Liver (tissue), 9 donors: ENCODE results near the gene COMP. TPM values are rescaled to one million over a fixed set of nuclear protein-coding genes. Genes with fewer than 3 reads are reported as not detected.

Experiments used
- DNase-seq: peaks from one replicate; pipeline ENCODE4 v3.0.0-alpha.2; 2017; ENCODE audit warnings: low spot score
- H3K27ac ChIP-seq, 2 donors: one replicate each; pipeline ENCODE4 v1.7.0; 2013; ENCODE audit warnings: inconsistent platforms in 2 of 2, low read length in 2 of 2, control low read depth in 1 of 2, low read depth in 1 of 2, mild to moderate bottlenecking in 1 of 2
- H3K27me3 ChIP-seq, 4 donors: one replicate each; pipeline versions ENCODE4 v1.6.1 to v1.7.0; 2013; ENCODE audit warnings: low read length in 3 of 4, inconsistent platforms in 1 of 4, mild to moderate bottlenecking in 1 of 4, moderate library complexity in 1 of 4; ENCODE audit not compliant: control insufficient read depth in 4 of 4, insufficient read depth in 4 of 4
- H3K36me3 ChIP-seq, 4 donors: one replicate each; pipeline versions ENCODE4 v1.6.1 to v1.7.0; 2013; ENCODE audit warnings: low read length in 3 of 4, mild to moderate bottlenecking in 3 of 4, low read depth in 1 of 4, moderate library complexity in 1 of 4; ENCODE audit not compliant: control insufficient read depth in 4 of 4, insufficient read depth in 3 of 4
- H3K4me1 ChIP-seq, 4 donors: one replicate each; pipeline versions ENCODE4 v1.6.1 to v1.7.0; 2013; ENCODE audit warnings: low read length in 3 of 4, mild to moderate bottlenecking in 3 of 4, moderate library complexity in 1 of 4; ENCODE audit not compliant: control insufficient read depth in 4 of 4, insufficient read depth in 4 of 4
- H3K4me3 ChIP-seq, 3 donors: one replicate each; pipeline versions ENCODE4 v1.6.1 to v1.7.0; 2013; ENCODE audit warnings: low read length in 3 of 3, control low read depth in 1 of 3, low read depth in 1 of 3, mild to moderate bottlenecking in 1 of 3
- H3K9ac ChIP-seq, 2 donors: one replicate each; pipeline ENCODE4 v1.7.0; 2013; ENCODE audit warnings: low read length in 2 of 2, mild to moderate bottlenecking in 2 of 2, moderate library complexity in 2 of 2, control low read depth in 1 of 2, low read depth in 1 of 2
- H3K9me3 ChIP-seq, 4 donors: one replicate each; pipeline versions ENCODE4 v1.6.1 to v1.7.0; 2013; ENCODE audit warnings: low read length in 3 of 4; ENCODE audit not compliant: control insufficient read depth in 4 of 4
- CTCF ChIP-seq: fragments of 150-350 bp; IDR thresholded peaks from 2 replicates; pipeline ENCODE4 v1.5.1; 2017; ENCODE audit warnings: improper control_type of control experiment, low read depth, low read length; ENCODE audit not compliant: missing input control
- EGR1 ChIP-seq, 2 donors: IDR thresholded peaks; 2 replicates each; pipeline ENCODE4 v1.6.1; 2016 to 2018; ENCODE audit warnings: antibody characterized with exemption in 2 of 2, low read depth in 2 of 2
- FOXA1 ChIP-seq: IDR thresholded peaks from 2 replicates; pipeline ENCODE4 v1.6.1; 2016; ENCODE audit warnings: antibody characterized with exemption
- FOXA2 ChIP-seq: IDR thresholded peaks from 2 replicates; pipeline ENCODE4 v1.6.1; 2016; ENCODE audit warnings: antibody characterized with exemption
- GABPA ChIP-seq, 2 donors: IDR thresholded peaks in 1 of 2; conservative IDR thresholded peaks in 1 of 2; 2 replicates each; pipeline ENCODE4 v1.6.1; 2016; ENCODE audit warnings: antibody characterized with exemption in 2 of 2, mild to moderate bottlenecking in 1 of 2, moderate library complexity in 1 of 2
- HNF4A ChIP-seq, 2 donors: conservative IDR thresholded peaks; 2 replicates each; pipeline ENCODE4 v1.6.1; 2016; ENCODE audit warnings: antibody characterized with exemption in 2 of 2, mild to moderate bottlenecking in 2 of 2
- HNF4G ChIP-seq: IDR thresholded peaks from 2 replicates; pipeline ENCODE4 v1.6.1; 2016; ENCODE audit warnings: antibody characterized with exemption
- JUND ChIP-seq, 2 donors: IDR thresholded peaks; 2 replicates each; pipeline ENCODE4 v1.6.1; 2016; ENCODE audit warnings: antibody characterized with exemption in 2 of 2
- MAX ChIP-seq: IDR thresholded peaks from 2 replicates; pipeline ENCODE4 v1.6.1; 2016; ENCODE audit warnings: antibody characterized with exemption
- RAD21 ChIP-seq, 2 donors: IDR thresholded peaks; 2 replicates each; pipeline ENCODE4 v1.6.1; 2016; ENCODE audit warnings: antibody characterized with exemption in 2 of 2, mild to moderate bottlenecking in 2 of 2
- REST ChIP-seq: IDR thresholded peaks from 2 replicates; pipeline ENCODE4 v1.6.1; 2016; ENCODE audit warnings: antibody characterized with exemption, mild to moderate bottlenecking
- SP1 ChIP-seq: IDR thresholded peaks from 2 replicates; pipeline ENCODE4 v1.6.1; 2018; ENCODE audit warnings: antibody characterized with exemption, mild to moderate bottlenecking
- TAF1 ChIP-seq: conservative IDR thresholded peaks from 2 replicates; pipeline ENCODE4 v1.6.1; 2016; ENCODE audit warnings: antibody characterized with exemption, mild to moderate bottlenecking
- YY1 ChIP-seq: IDR thresholded peaks from 2 replicates; pipeline ENCODE4 v1.6.1; 2016; ENCODE audit warnings: antibody characterized with exemption, mild to moderate bottlenecking
- WGBS: extraction: QIAGEN DNeasy Blood & Tissue Kit; methylation state at CpG from one replicate; pipeline ENCODE4 v1.1.7; 2013; 5-methylcytosine and 5-hydroxymethylcytosine counted together
- polyA plus RNA-seq, 2 donors: library from polyadenylated mRNA; stranded (reverse) in 1 of 2; unstranded in 1 of 2; fragments of 200-250 nt in 1 of 2; fragments of >200 nt in 1 of 2; fragmentation: Nextera tagmentation in 1 of 2; extraction: Ambion mirVana in 1 of 2; gene quantifications; one replicate each; pipeline versions ENCODE4 v1.2.1 to v1.2.3, GENCODE V29; 2013 to 2015
- total RNA-seq, 2 donors: library from RNA; depleted of rRNA; stranded (reverse); fragments of >200 nt; gene quantifications; one replicate each; pipeline ENCODE4 v1.2.3, GENCODE V29; 2014
- TF ChIP-seq, protein P1 (sequence below): IDR thresholded peaks from 2 replicates; pipeline ENCODE4 v1.6.1; 2016; ENCODE audit warnings: antibody characterized with exemption
- donor health status: healthy.
- donor health status: healthy.
- donor health status: healthy.
- donor health status: healthy.
- donor health status: healthy.

The COMP gene
- total and polyA plus RNA-seq, 4 donors = 0.03 to 0.17 TPM; not detected in 2

DNA sequence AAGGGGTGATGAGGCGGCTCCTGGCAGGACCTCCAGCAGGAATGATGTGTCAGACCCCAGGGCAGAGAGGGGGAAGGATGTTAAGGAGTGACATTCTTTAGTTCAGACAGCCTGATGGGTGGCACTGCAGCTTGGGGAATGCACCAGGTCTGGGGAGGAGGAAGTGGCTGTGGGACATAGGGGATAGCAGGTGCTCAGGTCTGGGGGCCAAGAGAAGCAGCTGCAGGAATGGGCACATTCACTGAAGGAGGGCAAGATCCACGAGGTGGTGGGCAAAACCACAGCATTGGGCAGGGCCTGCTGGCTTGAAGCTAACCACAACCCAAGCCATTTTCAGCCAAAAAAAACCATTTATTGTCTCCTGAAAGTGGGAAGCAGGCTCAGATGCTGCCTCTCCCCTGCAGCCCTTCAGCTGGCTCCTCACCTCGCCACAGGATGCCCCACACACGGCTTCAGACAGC is 26.5 kb downstream of the COMP start:
- H3K4me1 ChIP-seq = peaks cover 4 to 16% (median 11%) of the 10 kb centered on the region in 4 donors
- no peak for DNase-seq
- H3K27ac ChIP-seq = no peak overlapping the region
- no peaks in the 10 kb centered on the region for H3K36me3 ChIP-seq
- TF ChIP-seq TAF1 = no peak
- no peak for TF ChIP-seq SP1
- no peak for TF ChIP-seq GABPA (IDR thresholded peaks at IDR 0.05 in 1 of 2, conservative IDR thresholded peaks at IDR 0.05 in 1 of 2)
- WGBS = 87% methylated on average over 4 of the region's 4 CpGs
- no peaks in the 10 kb centered on the region for H3K9me3 ChIP-seq
- H3K27me3 ChIP-seq = no peaks in the 10 kb centered on the region
- no peak overlapping the region for H3K4me3 ChIP-seq
- no peak overlapping the region for H3K9ac ChIP-seq

DNA sequence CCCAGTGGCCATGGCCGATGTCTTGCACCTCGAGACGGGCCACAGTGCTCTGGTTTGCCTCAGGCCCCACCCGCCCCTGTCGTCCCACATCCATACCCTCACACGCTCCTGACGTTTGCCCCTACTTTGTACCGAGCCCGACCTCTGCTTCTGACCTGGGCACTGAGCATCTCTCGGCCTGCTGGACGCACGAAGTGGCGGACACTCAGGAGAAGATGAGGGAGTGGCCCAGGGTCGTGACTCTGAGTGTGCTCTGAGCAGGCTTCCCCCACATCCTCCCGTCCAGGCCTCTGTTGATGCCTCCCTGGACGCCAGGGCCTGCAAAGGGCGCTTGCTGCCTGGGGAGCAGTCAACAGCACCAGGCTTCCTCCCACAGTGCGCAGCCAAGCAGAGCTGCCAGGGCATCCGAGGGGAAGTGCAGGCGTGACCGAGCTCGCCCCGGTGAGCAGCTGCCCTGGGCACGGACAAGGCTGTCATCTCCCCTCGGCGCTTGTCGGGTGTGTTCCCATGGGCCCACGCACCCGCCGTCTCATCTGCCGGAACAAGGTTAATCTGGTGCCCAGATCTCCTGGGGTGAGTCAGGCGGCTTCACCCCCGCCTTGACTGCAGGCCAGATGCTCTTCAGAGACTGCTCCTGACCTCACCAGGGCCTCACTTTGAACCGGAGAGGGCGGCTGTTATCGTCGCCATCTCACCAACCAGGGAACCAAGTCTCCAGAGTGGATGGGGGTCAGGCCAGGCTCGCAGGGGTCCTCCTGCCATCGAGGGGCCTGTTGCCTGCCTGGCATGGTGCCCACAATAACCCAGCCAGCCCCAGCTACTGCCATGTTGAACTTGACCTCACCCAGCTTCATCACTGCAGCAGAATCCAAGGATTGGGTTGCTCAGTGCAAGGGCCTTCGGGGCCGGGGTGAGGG is 27.2 kb downstream of the COMP start:
- DNase-seq = no peak
- H3K27me3 ChIP-seq = no peaks in the 10 kb centered on the region
- H3K36me3 ChIP-seq = no peaks in the 10 kb centered on the region
- TF ChIP-seq HNF4G (no peak), FOXA1 (no peak), TAF1 (no peak), MAX (no peak)
- H3K9me3 ChIP-seq = no peaks in the 10 kb centered on the region
- WGBS = 93% methylated on average over 41 of the region's 41 CpGs
- no peak overlapping the region for H3K4me3 ChIP-seq
- peaks cover 4 to 16% (median 11%) of the 10 kb centered on the region in 4 donors for H3K4me1 ChIP-seq
- no peak overlapping the region for H3K27ac ChIP-seq
- no peak overlapping the region for H3K9ac ChIP-seq

- DNase-seq = peak; percentile 54
- 31% methylated on average over 35 of the region's 35 CpGs for WGBS
- no peak overlapping the region for H3K4me3 ChIP-seq
- no peak for TF ChIP-seq REST
- no peak for TF ChIP-seq HNF4G
- peak; percentile 46 for TF ChIP-seq SP1
- TF ChIP-seq TAF1 = no peak
- TF ChIP-seq, protein P1, sequence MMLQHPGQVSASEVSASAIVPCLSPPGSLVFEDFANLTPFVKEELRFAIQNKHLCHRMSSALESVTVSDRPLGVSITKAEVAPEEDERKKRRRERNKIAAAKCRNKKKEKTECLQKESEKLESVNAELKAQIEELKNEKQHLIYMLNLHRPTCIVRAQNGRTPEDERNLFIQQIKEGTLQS = no peak
- no peak for TF ChIP-seq YY1
- TF ChIP-seq RAD21 (IDR thresholded peaks at IDR 0.05) = peak in 1 of 2 donors; percentile 58
- no peak for TF ChIP-seq MAX
- no peak for TF ChIP-seq CTCF
- no peak for TF ChIP-seq FOXA2
- peak in 1 of 2 donors; percentile 54 for TF ChIP-seq EGR1 (IDR thresholded peaks at IDR 0.05; ENCODE audit: low read depth in 2 of 2)
- peak in 1 of 2 donors; percentile 39 for TF ChIP-seq HNF4A (conservative IDR thresholded peaks at IDR 0.05)
- TF ChIP-seq JUND (IDR thresholded peaks at IDR 0.05) = no peak
- no peak for TF ChIP-seq GABPA (IDR thresholded peaks at IDR 0.05 in 1 of 2, conservative IDR thresholded peaks at IDR 0.05 in 1 of 2)
Measured at GRCh38 chr19:18762125-18763023, 28.7 kb downstream of the COMP start.

More at GRCh38 chr19:18762125-18763023, 28.7 kb downstream of the COMP start:
- Histone ChIP-seq H3K9ac (no peak overlapping the region), H3K27ac (peak overlapping the region in 1 of 2 donors; percentile 6), H3K27me3 (no peaks in the 10 kb centered on the region), H3K9me3 (no peaks in the 10 kb centered on the region), H3K4me1 (peaks cover 4 to 16% (median 11%) of the 10 kb centered on the region in 4 donors), H3K36me3 (no peaks in the 10 kb centered on the region)
